Myocyte (in vitro differentiated cells): Measurements from ENCODE around the gene CLCN1. TPM values are rescaled to one million over a fixed set of nuclear protein-coding genes. Genes with fewer than 3 reads are reported as not detected.
"Not testable (repeated sequence)": the region's sequence is repeated elsewhere in the genome, so short reads cannot be mapped to it uniquely, and the experiment has no call there.

Source experiments
- DNase-seq: peaks from one replicate; pipeline ENCODE4 v3.0.0-alpha.2; 2012; ENCODE audit warnings: low read depth
- polyA plus RNA-seq: library from polyadenylated mRNA; unstranded; fragments of >200 nt; gene quantifications from one replicate; pipeline ENCODE4 v1.2.1, GENCODE V29; 2012; ENCODE audit warnings: missing spikeins
- total RNA-seq: library from RNA; depleted of rRNA; stranded (reverse); fragments of >200 nt; gene quantifications from 2 replicates; pipeline ENCODE4 v1.2.3, GENCODE V29; 2014

The CLCN1 gene
- not detected in 2 replicates for total RNA-seq
- polyA plus RNA-seq, result not detected

- DNase-seq, result peak; percentile 77
Measured at GRCh38 chr7:143315776-143316175, at the start of gene CLCN1. TSS of gene CLCN1 (plus strand) at chr7:143316111. CDS start at chr7:143316213, 102 bp downstream.

GRCh38 chr7:143269251-143269650 lies 46.7 kb upstream of the CLCN1 start:
- no peak for DNase-seq

- DNase-seq, result no peak
Measured at GRCh38 chr7:143271240-143271639, 44.7 kb upstream of the CLCN1 start.

- no peak for DNase-seq
Measured at GRCh38 chr7:143272871-143273270, 43.0 kb upstream of the CLCN1 start.

GRCh38 chr7:143279186-143280098 lies 36.5 kb upstream of the CLCN1 start:
- DNase-seq, result peak; percentile 84

GRCh38 chr7:143280160-143280559 lies 35.8 kb upstream of the CLCN1 start:
- DNase-seq, result no peak

GRCh38 chr7:143280566-143280965 lies 35.3 kb upstream of the CLCN1 start:
- DNase-seq, result no peak

GRCh38 chr7:143281529-143281928 lies 34.4 kb upstream of the CLCN1 start:
- no peak for DNase-seq

GRCh38 chr7:143282124-143282523 lies 33.8 kb upstream of the CLCN1 start:
- no peak for DNase-seq

GRCh38 chr7:143283381-143283780 lies 32.5 kb upstream of the CLCN1 start:
- no peak for DNase-seq

GRCh38 chr7:143284591-143285469 lies 31.1 kb upstream of the CLCN1 start, which contains the start of gene TMEM139:
TSS of gene TMEM139 (plus strand) at chr7:143284958. CDS start at chr7:143285958, 1,000 bp downstream.
- DNase-seq, result no peak

GRCh38 chr7:143285470-143285778 lies 30.5 kb upstream of the CLCN1 start:
- DNase-seq, result no peak

GRCh38 chr7:143285806-143286521 lies 29.9 kb upstream of the CLCN1 start:
- DNase-seq, result no peak

GRCh38 chr7:143286522-143286890 lies 29.4 kb upstream of the CLCN1 start:
- DNase-seq, result no peak

GRCh38 chr7:143287339-143287934 lies 28.5 kb upstream of the CLCN1 start:
- DNase-seq, result no peak

GRCh38 chr7:143287935-143288826 lies 27.7 kb upstream of the CLCN1 start, which contains the start of gene CASP2:
TSS of gene CASP2 (plus strand) at chr7:143288351. CDS start at chr7:143288456, 105 bp downstream.
- DNase-seq, result peak; percentile 99

- peak; percentile 31 for DNase-seq
Measured at GRCh38 chr7:143288836-143289235, 27.1 kb upstream of the CLCN1 start.

- peak; percentile 9 for DNase-seq
Measured at GRCh38 chr7:143289421-143289820, 26.5 kb upstream of the CLCN1 start.

- DNase-seq, result not testable (repeated sequence)
Measured at GRCh38 chr7:143289888-143290287, 26.0 kb upstream of the CLCN1 start.

GRCh38 chr7:143290293-143290692 lies 25.6 kb upstream of the CLCN1 start:
- no peak for DNase-seq
